HG03025 (cell line): Measurements from ENCODE around the gene FSTL3.
"Not testable (repeated sequence)": the region's sequence is repeated elsewhere in the genome, so short reads cannot be mapped to it uniquely, and the experiment has no call there.

Experiments used
- ATAC-seq: cut with Tn5 transposase; IDR thresholded peaks from one replicate; pipeline ENCODE4 v1.9.1; 2021; ENCODE audit warnings: mild to moderate bottlenecking, moderate library complexity; ENCODE audit not compliant: unreplicated experiment, low FRiP score

FSTL3 gene

GRCh38 chr19:660793-661426, 15.3 kb upstream of the FSTL3 start:
- ATAC-seq = no peak

- ATAC-seq = no peak
Measured at GRCh38 chr19:661427-662196, 14.6 kb upstream of the FSTL3 start.

- ATAC-seq = peak; percentile 3
Measured at GRCh38 chr19:662207-662961, 13.8 kb upstream of the FSTL3 start.

GRCh38 chr19:662962-663681, 13.1 kb upstream of the FSTL3 start, which contains the start of gene RNF126:
TSS of gene RNF126 (minus strand) at chr19:663214. CDS start at chr19:663121, 93 bp downstream.
- peak; percentile 50 for ATAC-seq

- ATAC-seq = no peak
Measured at GRCh38 chr19:663682-664117, 12.5 kb upstream of the FSTL3 start.

GRCh38 chr19:664913-665443, 11.2 kb upstream of the FSTL3 start:
- no peak for ATAC-seq

- not testable (repeated sequence) for ATAC-seq
Measured at GRCh38 chr19:666985-667573, 9.1 kb upstream of the FSTL3 start.

- ATAC-seq = not testable (repeated sequence)
Measured at GRCh38 chr19:668675-669434, 7.3 kb upstream of the FSTL3 start.

GRCh38 chr19:670609-671075, 5.5 kb upstream of the FSTL3 start:
- no peak for ATAC-seq

GRCh38 chr19:674282-675151, 1.7 kb upstream of the FSTL3 start:
- ATAC-seq = no peak

- no peak for ATAC-seq
Measured at GRCh38 chr19:676007-676338, 219 bp upstream of the FSTL3 start.

GRCh38 chr19:677201-677600, 1.0 kb downstream of the FSTL3 start:
- no peak for ATAC-seq

- ATAC-seq = no peak
Measured at GRCh38 chr19:677601-678436, 1.6 kb downstream of the FSTL3 start.

GRCh38 chr19:678791-679388, 2.7 kb downstream of the FSTL3 start:
- ATAC-seq = no peak

- peak; percentile 13 for ATAC-seq
Measured at GRCh38 chr19:679418-680286, 3.5 kb downstream of the FSTL3 start.
